Kidney (tissue), 14 donors: ENCODE measurements around the gene BSN. TPM values are rescaled to one million over a fixed set of nuclear protein-coding genes. Genes with fewer than 3 reads are reported as not detected.
A peak's percentile ranks its signal among the peaks of the same experiment; 100 is the strongest.

Source experiments
- DNase-seq, 5 donors: peaks; one replicate each; pipeline ENCODE4 v3.0.0-alpha.2; 2013 to 2020
- FAIRE-seq: peaks from 2 replicates; lab custom pipeline; 2012; peaks lifted over from hg19 to GRCh38; lab: Jason Lieb, UNC
- H3K27ac ChIP-seq, 2 donors: one replicate each; pipeline ENCODE4 v1.7.0; 2013; ENCODE audit warnings: low read depth in 2 of 2, low read length in 2 of 2, inconsistent platforms in 1 of 2
- H3K27me3 ChIP-seq: one replicate; pipeline ENCODE4 v1.7.1; 2013; ENCODE audit warnings: low read length, inconsistent platforms; ENCODE audit not compliant: control insufficient read depth, insufficient read depth
- H3K36me3 ChIP-seq, 3 donors: one replicate each; pipeline versions ENCODE4 v1.7.0 to v1.7.1; 2013; ENCODE audit warnings: low read length in 3 of 3, control low read depth in 1 of 3, inconsistent platforms in 1 of 3; ENCODE audit not compliant: insufficient read depth in 3 of 3, control insufficient read depth in 2 of 3
- H3K4me1 ChIP-seq, 3 donors: one replicate each; pipeline versions ENCODE4 v1.7.0 to v1.7.1; 2013; ENCODE audit warnings: low read length in 3 of 3, inconsistent platforms in 1 of 3, low read depth in 1 of 3; ENCODE audit not compliant: control insufficient read depth in 2 of 3, insufficient read depth in 2 of 3
- H3K4me3 ChIP-seq, 3 donors: one replicate each; pipeline versions ENCODE4 v1.7.0 to v1.8.1; 2013; ENCODE audit warnings: low read length in 3 of 3, control low read depth in 1 of 3, inconsistent platforms in 1 of 3
- H3K9ac ChIP-seq, 3 donors: one replicate each; pipeline versions ENCODE4 v1.7.0 to v1.7.1; 2013; ENCODE audit warnings: low read length in 3 of 3, control low read depth in 1 of 3, inconsistent platforms in 1 of 3
- H3K9me3 ChIP-seq, 3 donors: one replicate each; pipeline versions ENCODE4 v1.7.0 to v1.7.1; 2013; ENCODE audit warnings: low read length in 3 of 3, control low read depth in 1 of 3, inconsistent platforms in 1 of 3; ENCODE audit not compliant: control insufficient read depth in 2 of 3, insufficient read depth in 1 of 3
- intact Hi-C: fragments of 100-400 bp; cut with DNase I; formaldehyde crosslinking; loops from one replicate; pipeline ENCODE4 v1.11.1; 2022
- polyA plus RNA-seq: library from polyadenylated mRNA; stranded (reverse); fragments of 350-450 nt; fragmentation: Illumina TruSeq; extraction: RNeasy Lipid Tissue Mini Kit (QIAGEN cat#74804); gene quantifications from one replicate; pipeline ENCODE4 v1.2.3, GENCODE V29; 2014; ENCODE audit warnings: low read depth, low replicate concordance; ENCODE audit not compliant: insufficient read depth
- total RNA-seq: library from RNA; stranded (reverse); fragmentation: NEBNext Ultra II Directional; extraction: Animal tissue kit (Norgen Biotek cat#: 25700); gene quantifications from one replicate; pipeline ENCODE4 v1.2.1, GENCODE V29; 2021
- TF ChIP-seq, protein P1 (sequence below): IDR thresholded peaks from 3 replicates; pipeline ENCODE4 v1.5.1; 2012; ENCODE audit warnings: mild to moderate bottlenecking, moderate library complexity, borderline replicate concordance; ENCODE audit not compliant: insufficient read depth; ENCODE audit errors: extremely low read depth
- donor health status: control.
- donor health status: control.
- donor health status: control.
- donor health status: control.
- donor health status: control.
- donor health status: DM: yes; HTN: yes; CAD: no.
- donor health status: Normal renal cell carcinoma (clear cell type).

Gene BSN
- total and polyA plus RNA-seq, 2 donors from 2014 or later, result 0.11 to 1.3 TPM

DNA sequence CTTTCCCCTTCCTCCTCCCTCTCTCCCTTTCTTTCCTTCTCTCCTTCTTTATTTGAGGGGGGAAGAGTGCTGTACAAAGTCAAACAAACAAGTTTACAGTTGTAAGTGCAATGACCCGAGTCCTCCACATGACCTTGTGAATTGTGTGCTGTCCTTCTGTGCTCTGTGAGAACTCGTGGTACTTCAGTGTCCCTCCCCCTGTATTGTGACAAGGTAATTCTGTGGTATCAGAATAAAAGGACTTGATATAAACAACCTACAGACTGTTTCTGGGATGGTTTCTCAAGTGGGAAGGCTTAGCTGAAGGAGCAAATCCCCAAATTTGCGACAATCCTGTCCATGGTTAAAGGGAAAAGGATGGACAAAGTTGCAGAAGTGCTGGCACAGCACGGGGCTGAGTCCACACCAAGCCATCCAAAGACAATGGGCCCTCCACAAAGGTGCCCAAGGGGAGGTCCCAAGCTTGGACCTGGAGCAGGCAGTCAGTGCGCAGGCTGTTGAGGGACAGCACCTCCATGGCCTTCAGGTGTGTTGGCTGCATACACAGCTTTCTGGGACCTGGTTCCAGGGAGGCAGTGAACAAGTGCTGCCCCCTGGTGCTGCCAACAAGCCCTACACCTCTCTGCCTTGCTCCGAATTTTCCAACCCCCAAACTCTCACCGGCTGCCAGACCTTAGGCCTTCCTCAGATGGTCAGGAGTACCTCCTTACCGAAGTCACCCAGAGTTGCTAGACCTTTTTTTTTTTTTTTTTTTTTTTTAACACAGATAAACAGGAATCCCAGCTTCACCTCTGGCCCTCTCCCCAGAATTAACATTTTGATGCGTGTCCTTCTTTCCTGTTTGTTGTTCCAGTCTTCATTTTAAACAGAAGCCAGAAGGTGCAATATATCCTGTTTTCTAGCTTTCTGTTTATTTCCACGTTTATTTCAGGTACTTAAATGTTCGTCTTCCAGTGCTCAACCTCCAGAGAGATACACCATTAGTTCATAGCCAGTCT, 117.3 kb downstream of the BSN start:
- no peaks in the 10 kb centered on the region for H3K27me3 ChIP-seq
- FAIRE-seq, result no peak
- intact Hi-C loops, result no loop called here

DNA sequence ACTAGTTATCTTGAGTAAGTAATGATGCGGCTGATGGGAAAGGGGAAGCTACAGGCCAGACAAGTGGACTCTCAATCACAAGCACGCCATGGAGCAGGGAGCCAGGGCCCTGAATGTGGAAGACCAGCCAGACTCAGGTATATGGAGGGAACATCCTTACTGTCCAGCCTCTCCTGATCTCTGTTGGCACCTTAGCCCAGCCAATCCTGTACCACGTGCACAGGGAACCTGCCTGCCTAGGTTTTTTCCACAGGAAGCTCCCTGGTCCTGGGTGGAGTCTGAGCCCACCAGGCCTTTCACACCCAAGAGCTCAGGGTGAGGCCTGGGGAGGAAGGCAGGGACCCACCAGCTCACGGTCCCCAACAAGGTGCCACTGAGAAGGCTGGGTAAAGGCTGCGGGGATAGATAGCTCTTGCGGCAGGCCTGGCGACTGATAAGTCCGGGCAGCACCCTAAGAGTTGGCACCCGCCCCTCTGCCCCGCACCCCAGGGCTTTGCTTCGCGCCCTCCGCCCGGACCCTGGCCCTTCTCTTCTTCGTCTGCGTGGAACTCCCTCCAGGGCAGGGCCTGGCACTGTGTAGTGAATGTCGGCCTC, 118.9 kb downstream of the BSN start:
- H3K27me3 ChIP-seq, result no peaks in the 10 kb centered on the region
- FAIRE-seq (no peak), DNase-seq (peak in 2 of 5 donors; percentile 21 to 32)
- H3K9me3 ChIP-seq, result no peaks in the 10 kb centered on the region
- peaks cover 4 to 23% (median 9%) of the 10 kb centered on the region in 3 donors for H3K36me3 ChIP-seq
- intact Hi-C loops, result no loop called here
- H3K27ac ChIP-seq, result peak overlapping the region; percentile 85 to 93
- TF ChIP-seq, protein P1, sequence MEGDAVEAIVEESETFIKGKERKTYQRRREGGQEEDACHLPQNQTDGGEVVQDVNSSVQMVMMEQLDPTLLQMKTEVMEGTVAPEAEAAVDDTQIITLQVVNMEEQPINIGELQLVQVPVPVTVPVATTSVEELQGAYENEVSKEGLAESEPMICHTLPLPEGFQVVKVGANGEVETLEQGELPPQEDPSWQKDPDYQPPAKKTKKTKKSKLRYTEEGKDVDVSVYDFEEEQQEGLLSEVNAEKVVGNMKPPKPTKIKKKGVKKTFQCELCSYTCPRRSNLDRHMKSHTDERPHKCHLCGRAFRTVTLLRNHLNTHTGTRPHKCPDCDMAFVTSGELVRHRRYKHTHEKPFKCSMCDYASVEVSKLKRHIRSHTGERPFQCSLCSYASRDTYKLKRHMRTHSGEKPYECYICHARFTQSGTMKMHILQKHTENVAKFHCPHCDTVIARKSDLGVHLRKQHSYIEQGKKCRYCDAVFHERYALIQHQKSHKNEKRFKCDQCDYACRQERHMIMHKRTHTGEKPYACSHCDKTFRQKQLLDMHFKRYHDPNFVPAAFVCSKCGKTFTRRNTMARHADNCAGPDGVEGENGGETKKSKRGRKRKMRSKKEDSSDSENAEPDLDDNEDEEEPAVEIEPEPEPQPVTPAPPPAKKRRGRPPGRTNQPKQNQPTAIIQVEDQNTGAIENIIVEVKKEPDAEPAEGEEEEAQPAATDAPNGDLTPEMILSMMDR, result no peak
- H3K4me1 ChIP-seq, result peaks cover 2 to 35% (median 31%) of the 10 kb centered on the region in 3 donors
- peak overlapping the region; percentile 63 to 82 (median 75) for H3K4me3 ChIP-seq
- peak overlapping the region in 1 of 3 donors; percentile 71 for H3K9ac ChIP-seq

More for the DNA sequence above, 117.3 kb downstream of the BSN start:
- DNase-seq, result peak; percentile 76 to 87 (median 85)
- Histone ChIP-seq H3K9me3 (no peaks in the 10 kb centered on the region), H3K4me1 (peaks cover 2 to 27% (median 26%) of the 10 kb centered on the region in 3 donors), H3K9ac (no peak overlapping the region), H3K27ac (peak overlapping the region in 1 of 2 donors; percentile 16), H3K36me3 (peaks cover 2 to 7% (median 4%) of the 10 kb centered on the region in 3 donors), H3K4me3 (no peak overlapping the region)
- TF ChIP-seq, protein P1, result peak; percentile 91

DNA sequence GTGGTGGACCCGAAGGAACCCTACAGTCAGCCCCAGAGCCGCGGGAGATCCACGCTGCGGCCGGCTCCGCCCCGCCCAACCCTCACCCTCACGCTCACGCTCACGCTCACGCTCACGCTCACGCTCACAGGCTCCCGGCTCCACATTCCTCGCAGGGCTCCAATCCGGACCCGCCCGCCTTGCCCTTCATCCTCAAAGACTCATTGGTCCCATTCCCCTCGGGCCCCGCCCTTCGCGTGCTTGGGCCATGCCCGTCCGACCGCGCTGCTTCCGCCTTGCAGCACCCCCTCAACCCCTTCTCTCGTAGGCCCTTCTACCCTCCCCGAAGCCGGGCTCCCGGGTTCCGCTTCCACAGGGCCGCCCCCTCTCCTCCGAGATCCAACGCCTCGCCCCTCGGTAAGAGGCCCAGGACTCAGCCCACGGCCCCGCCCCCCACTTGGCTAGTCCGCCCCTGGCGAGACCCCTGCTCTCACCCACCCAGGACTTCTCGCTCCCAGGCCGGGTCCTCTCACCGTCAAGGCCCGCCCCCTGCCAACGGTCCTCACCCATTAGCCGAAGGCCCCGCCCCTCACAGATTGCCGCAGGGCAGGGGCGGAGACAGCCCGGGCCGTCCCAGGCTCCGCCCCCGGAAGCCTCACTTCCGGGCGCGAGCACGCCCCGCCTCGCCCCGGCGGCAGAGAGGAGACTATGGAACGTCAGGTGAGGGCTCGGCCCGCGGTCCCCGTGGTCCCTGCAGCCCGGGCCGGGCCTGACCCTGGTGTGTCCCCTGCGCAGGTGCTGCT, 119.6 kb downstream of the BSN start, which contains the start of gene APEH:
TSS of gene APEH (plus strand) at position 637 of the 782 bp plus-strand sequence. CDS start at position 688, 51 bp downstream.
- peak within 1 kb of the TSS; percentile 85 to 93 for H3K27ac ChIP-seq
- peak within 1 kb of the TSS; percentile 63 to 82 (median 75) for H3K4me3 ChIP-seq
- DNase-seq (peak; percentile 97 to 99 (median 98)), FAIRE-seq (no peak)
- H3K36me3 ChIP-seq, result peaks cover 4 to 30% (median 9%) of the 10 kb centered on the region in 3 donors
- intact Hi-C loops, result no loop called here
- TF ChIP-seq, protein P1, result no peak
- H3K27me3 ChIP-seq, result no peaks in the 10 kb centered on the region
- H3K9ac ChIP-seq, result peak within 1 kb of the TSS; percentile 13 to 82 (median 45)
- H3K9me3 ChIP-seq, result no peaks in the 10 kb centered on the region
- peaks cover 2 to 35% (median 31%) of the 10 kb centered on the region in 3 donors for H3K4me1 ChIP-seq
